Ureter (tissue), 1 donor: Measurements from ENCODE around the gene DSN1. TPM values are rescaled to one million over a fixed set of nuclear protein-coding genes. Genes with fewer than 3 reads are reported as not detected.
"Not testable (repeated sequence)": the region's sequence is repeated elsewhere in the genome, so short reads cannot be mapped to it uniquely, and the experiment has no call there.

Experiments used
- DNase-seq: peaks from one replicate; pipeline ENCODE4 v3.0.0-alpha.2; 2020; ENCODE audit warnings: low spot score
- total RNA-seq: library from RNA; stranded (reverse); gene quantifications from one replicate; pipeline ENCODE4 v1.2.4, GENCODE V29; 2023
- donor health status: DM: yes; HTN: yes; CAD: no.

DSN1 gene, protein sequence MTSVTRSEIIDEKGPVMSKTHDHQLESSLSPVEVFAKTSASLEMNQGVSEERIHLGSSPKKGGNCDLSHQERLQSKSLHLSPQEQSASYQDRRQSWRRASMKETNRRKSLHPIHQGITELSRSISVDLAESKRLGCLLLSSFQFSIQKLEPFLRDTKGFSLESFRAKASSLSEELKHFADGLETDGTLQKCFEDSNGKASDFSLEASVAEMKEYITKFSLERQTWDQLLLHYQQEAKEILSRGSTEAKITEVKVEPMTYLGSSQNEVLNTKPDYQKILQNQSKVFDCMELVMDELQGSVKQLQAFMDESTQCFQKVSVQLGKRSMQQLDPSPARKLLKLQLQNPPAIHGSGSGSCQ
- total RNA-seq, result 6.5 TPM

DNA sequence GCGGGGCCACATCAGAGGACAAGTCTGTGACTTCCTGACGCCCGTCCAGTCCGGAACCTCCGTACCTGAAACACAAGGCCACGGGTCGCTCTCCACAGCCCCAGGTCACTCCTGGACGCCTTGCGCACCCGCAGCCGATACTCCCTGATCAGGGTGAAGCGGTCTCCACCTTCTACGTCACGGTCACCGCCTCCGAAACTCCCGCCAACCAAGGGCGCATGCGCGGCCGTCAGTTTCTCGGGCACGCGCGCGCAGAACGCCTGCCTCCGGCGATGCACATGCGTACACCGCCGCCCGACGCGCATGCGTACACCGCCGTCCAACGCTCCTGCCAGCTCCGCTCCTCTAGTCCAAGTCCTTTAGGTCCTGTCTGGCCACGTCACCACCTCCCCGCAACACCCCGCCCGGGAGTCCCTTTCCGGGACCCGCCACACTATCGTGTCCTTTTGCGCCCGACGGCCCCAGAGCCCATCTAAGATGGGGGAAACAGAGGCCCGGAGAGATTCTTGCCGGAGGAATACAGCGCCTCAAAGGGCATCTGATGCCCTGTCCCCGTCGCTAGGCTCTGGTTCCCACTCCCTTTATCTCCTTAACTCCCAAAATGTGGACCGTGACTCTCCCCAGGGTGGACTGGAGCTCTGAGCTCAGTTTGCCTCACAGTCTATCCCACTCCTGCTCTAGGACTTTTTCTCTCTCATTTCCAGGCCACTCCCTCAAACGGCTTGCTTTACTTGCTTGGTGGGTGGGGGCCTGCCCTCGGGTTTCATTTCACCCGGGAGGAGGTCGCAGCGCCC lies at the start of gene DSN1:
Gene DSN1, minus strand, starts transcription at position 167 of the 794 bp plus-strand sequence. CDS start 2,305 bp downstream, outside the sequence.
- DNase-seq, result peak; percentile 99

- no peak for DNase-seq
Measured at GRCh38 chr20:36823121-36823520, 49.6 kb upstream of the DSN1 start.

DNA sequence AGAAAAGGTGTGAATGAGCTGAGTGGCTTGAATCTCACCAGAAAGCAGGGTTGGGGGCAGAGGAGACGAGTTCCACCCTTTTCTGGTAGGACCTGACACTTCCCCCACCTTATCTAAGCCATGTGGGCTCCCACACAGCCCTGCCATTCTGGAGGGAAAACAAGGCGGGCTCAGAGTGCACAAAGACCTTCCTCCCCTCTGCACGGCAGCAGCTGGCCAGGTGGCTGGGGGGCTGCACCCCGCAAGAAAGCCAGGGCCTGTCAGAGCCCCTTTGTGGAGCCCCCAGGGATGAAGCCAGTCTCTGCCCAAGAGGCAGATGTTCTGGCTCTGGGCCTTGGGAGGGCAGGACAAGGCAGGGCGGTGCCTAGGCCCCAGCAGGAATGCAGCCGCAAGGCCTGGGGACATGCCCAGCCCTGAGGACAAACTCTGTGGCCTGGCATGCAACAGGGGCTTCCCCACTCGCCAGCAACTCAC lies 48.4 kb upstream of the DSN1 start:
- no peak for DNase-seq

DNA sequence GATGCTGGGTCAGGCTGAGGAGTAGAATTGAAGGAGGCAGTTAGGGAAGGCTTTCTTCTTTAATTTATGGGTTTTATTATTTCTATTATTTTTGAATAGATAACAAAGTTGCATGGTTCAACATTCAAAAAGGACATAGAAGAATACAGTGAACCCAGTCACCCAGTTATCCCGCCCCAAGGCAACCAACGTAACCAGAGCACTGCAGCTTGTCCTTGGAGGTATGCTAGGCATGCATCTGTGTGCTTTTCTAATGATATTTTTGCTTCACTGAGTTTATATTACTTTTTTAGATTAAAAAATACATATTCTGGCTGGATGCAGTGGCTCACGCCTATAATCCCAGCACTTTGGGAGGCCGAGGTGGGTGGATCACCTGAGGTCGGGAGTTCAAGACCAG lies 47.4 kb upstream of the DSN1 start:
- DNase-seq, result no peak

- no peak for DNase-seq
Measured at GRCh38 chr20:36820073-36820472, 46.5 kb upstream of the DSN1 start.

DNA sequence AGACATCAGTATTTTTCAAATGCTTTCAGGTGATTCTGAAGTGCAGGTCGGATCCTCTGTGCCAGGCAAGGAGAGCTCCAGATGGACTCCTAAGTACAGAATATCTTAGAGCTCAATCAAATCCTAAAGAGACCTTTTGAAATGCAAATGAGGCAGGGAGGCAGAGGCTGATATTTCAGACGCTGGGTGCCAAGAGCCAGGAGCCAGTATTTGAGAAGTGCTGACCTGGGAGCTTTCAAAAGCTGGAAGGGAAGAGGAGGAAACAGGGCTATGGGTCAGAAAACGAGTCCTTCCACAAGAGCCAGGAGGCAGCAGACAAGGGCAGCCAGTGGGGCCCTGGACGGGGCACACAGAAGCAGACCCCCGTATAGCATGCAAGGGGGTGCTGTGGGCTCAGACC lies 46.1 kb upstream of the DSN1 start:
- DNase-seq, result no peak

DNA sequence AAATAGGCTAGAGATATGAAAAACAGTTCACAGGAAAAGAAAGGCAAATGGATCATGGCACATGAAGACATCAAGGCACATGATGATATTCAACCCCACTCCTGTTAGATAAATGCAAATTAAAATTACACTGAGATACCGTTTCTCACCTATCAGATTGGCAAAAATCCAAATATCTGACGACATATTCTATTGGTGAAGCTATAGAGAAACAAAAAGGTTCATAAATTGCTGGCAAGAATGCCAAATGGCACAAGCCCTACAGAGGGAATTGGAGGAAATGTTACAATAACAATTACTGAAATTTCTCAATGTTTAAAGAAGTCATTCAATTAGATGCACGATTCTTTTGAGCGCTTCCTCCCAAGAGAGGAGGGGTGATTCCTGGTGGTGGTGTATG lies 45.3 kb upstream of the DSN1 start:
- DNase-seq, result no peak

- no peak for DNase-seq
Measured at GRCh38 chr20:36818185-36818584, 44.6 kb upstream of the DSN1 start.

- DNase-seq, result no peak
Measured at GRCh38 chr20:36817496-36817895, 43.9 kb upstream of the DSN1 start.

DNA sequence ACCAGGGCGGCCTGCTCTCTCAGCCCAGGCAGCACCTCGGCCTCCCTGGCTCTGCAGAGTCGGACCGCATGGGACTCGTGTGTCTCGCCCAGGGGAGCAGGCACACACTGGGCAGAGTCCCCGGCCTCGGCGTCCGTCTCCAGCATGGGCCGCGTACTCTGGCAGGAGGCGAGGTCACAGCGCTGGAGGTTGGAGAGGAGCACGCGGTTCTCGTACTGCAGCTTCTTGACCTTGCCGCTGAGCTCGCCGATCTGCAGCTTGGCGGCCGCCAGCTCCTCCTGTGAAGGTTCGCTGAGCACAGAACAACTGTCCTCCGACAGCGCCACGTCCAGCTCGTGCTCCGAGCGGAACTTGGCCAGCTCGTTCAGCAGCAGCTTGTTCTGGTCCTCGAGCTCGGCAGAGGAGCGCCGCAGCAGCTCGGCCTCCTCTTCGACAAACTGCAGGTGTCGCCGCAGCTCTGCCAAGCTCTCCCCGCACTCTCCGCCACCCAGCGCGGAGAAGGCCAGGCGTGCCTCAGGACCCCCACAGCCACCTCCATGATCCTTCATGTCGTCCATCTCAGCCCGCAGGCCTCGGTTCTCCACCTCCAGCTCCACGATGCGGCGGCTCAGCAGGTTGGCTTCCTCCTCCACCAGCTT lies 42.0 kb upstream of the DSN1 start:
- no peak for DNase-seq

- no peak for DNase-seq
Measured at GRCh38 chr20:36812594-36813463, 39.3 kb upstream of the DSN1 start.

GRCh38 chr20:36808317-36809257 lies 35.0 kb upstream of the DSN1 start:
- DNase-seq, result no peak

GRCh38 chr20:36806049-36806448 lies 32.5 kb upstream of the DSN1 start:
- DNase-seq, result no peak

DNA sequence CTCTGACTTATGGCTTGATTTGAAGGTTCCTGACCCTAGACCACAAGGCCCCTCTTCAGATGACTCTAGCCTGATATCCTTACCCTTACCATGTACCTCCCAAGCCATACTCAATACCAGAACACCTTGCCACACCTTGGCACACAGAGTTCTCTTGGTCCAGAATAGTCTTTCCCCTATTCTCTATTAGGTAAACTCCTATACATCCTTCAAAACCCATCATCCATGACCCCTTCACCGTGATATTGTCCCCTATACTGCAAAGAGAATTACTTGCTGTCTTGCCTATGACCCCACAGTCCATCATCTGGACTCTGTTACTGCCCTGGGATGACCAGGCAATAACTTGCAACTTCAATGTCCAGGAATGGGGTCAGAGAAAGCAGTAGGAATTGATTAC lies 31.8 kb upstream of the DSN1 start:
- no peak for DNase-seq

DNA sequence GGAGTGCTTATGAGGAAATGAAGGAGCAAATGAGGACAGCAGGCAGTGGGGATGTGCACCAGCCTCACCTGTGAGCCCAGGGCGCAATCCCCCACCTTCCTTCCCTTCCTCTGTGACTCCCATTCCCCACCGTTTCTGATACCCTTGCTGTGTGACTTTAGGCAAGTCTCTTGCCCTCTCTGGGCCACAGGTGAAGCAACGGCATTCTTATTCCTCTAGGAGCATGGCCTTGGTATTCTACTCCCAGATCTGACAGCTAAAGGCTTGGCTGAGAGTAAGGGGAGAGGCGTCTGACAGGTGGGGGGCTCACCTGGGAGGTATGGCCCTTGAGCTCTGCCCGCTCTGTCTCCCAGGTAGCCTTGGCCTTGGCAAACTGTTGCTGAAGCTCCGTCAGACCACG lies 30.9 kb upstream of the DSN1 start:
- no peak for DNase-seq

DNA sequence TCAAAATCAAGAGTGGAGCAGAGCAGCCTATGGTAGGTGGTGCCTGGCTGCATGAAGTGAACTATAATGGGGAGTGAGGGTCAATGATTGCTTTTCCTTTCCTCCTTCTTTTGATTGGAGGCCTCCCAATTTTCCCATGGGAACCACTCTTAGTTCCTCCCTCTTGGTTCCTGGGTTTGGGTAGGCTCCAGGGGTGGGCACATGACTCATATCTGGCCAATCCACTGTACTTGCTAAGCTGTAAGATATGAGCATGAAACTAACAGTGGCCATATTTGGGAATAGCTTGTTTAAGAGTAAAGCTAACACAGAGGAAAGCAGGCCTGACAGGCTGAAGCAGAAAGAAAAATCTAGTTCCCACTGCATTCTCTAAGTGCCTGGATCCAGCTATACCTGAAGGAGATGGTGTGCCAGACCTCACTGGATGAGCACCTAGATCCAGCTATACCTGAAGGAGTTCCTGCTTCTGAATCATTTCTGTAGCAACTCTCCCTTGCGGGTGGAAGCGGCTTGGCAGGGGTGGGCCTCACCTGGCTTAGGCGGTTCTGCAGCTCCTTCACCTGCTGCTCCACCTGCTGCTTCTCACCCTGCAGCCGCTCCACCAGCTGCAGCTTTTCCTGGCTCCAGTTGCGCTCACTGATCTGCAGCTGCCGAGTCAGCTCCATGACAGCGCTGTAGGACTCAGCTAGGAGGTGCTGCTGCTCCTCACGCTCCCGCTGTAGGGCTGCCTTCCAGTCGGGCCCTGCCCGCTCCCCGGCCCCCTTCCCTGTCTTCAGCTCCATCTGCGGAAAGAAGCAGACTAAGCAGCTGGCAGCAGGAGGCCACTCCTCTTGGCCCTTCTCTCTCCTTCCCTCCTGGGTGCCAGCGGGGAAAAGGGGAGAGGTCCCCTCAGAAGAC lies 29.0 kb upstream of the DSN1 start:
- no peak for DNase-seq

- no peak for DNase-seq
Measured at GRCh38 chr20:36800410-36800809, 26.8 kb upstream of the DSN1 start.

DNA sequence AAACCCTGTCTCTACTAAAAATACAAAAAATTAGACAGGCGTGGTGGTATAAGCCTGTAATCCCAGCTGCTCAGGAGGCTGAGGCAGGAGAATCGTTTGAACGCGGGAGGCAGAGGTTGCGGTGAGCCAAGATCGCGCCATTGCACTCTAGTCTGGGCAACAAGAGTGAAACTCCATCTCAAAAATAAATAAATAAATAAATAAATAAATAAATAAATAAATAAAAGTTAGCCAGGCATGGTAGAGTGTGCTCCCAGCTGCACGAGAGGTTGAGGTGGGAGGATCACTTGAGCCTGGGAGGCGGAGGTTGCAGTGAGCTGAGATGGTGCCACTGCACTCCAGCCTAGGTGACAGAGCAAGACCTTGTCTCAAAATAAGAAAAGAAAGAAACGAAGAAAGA lies 25.8 kb upstream of the DSN1 start:
- not testable (repeated sequence) for DNase-seq

- no peak for DNase-seq
Measured at GRCh38 chr20:36796875-36797274, 23.3 kb upstream of the DSN1 start.
